Measurements from ENCODE around the gene DTNA. TPM values are rescaled to one million over a fixed set of nuclear protein-coding genes. Genes with fewer than 3 reads are reported as not detected.
A peak's percentile ranks its signal among the peaks of the same experiment; 100 is the strongest.

The DTNA gene
- polyA plus RNA-seq, 1 donor from 2014 or later, result 53.9 TPM

GRCh38 chr18:34818064-34818463 is 108.0 kb downstream of the DTNA start:
- Histone ChIP-seq H3K4me3 (ENCODE audit: low read length) (no peak overlapping the region), H3K9ac (ENCODE audit: low read length) (no peak overlapping the region), H3K9me3 (ENCODE audit: low read length) (no peaks in the 10 kb centered on the region), H3K79me2 (replicated peaks; ENCODE audit: insufficient read depth, low read length) (no peaks in the 10 kb centered on the region), H3K27ac (ENCODE audit: low read length) (no peak overlapping the region), H3K36me3 (ENCODE audit: insufficient read depth, low read length) (no peaks in the 10 kb centered on the region), H3K27me3 (ENCODE audit: insufficient read depth, low read depth, low read length) (no peaks in the 10 kb centered on the region), H3K9me2 (ENCODE audit: insufficient read depth, low read length) (no peaks in the 10 kb centered on the region), H3K4me2 (ENCODE audit: low read length) (no peak overlapping the region), H4K20me1 (ENCODE audit: insufficient read depth) (no peaks in the 10 kb centered on the region), H2AFZ (ENCODE audit: low read depth, low read length) (no peak overlapping the region), H3F3A (ENCODE audit: insufficient read depth, low read length, poor library complexity, severe bottlenecking) (no peaks in the 10 kb centered on the region)
- TF ChIP-seq TAF1 (IDR thresholded peaks at IDR 0.05; ENCODE audit: low read depth), result no peak
- no peak for TF ChIP-seq MXI1 (conservative IDR thresholded peaks at IDR 0.05; ENCODE audit: poor library complexity, severe bottlenecking)

- Histone ChIP-seq H3K9me3 (ENCODE audit: low read length) (no peaks in the 10 kb centered on the region), H3K4me2 (ENCODE audit: low read length) (no peak overlapping the region), H3F3A (ENCODE audit: insufficient read depth, low read length, poor library complexity, severe bottlenecking) (no peaks in the 10 kb centered on the region), H3K9ac (ENCODE audit: low read length) (no peak overlapping the region), H3K4me3 (ENCODE audit: low read length) (no peak overlapping the region), H2AFZ (ENCODE audit: low read depth, low read length) (no peak overlapping the region), H3K27me3 (ENCODE audit: insufficient read depth, low read depth, low read length) (no peaks in the 10 kb centered on the region), H3K9me2 (ENCODE audit: insufficient read depth, low read length) (no peaks in the 10 kb centered on the region), H3K36me3 (ENCODE audit: insufficient read depth, low read length) (no peaks in the 10 kb centered on the region), H3K79me2 (replicated peaks; ENCODE audit: insufficient read depth, low read length) (no peaks in the 10 kb centered on the region), H4K20me1 (ENCODE audit: insufficient read depth) (no peaks in the 10 kb centered on the region), H3K27ac (ENCODE audit: low read length) (peak overlapping the region; percentile 18)
- TF ChIP-seq TAF1 (IDR thresholded peaks at IDR 0.05; ENCODE audit: low read depth), result no peak
- peak; percentile 42 for TF ChIP-seq CTCF (IDR thresholded peaks at IDR 0.05; ENCODE audit: poor library complexity, severe bottlenecking)
- peak; percentile 26 for TF ChIP-seq RAD21 (conservative IDR thresholded peaks at IDR 0.05)
Measured at GRCh38 chr18:34820360-34821065, 110.4 kb downstream of the DTNA start.

- Histone ChIP-seq H3K4me2 (ENCODE audit: low read length) (no peak overlapping the region), H3K4me3 (ENCODE audit: low read length) (no peak overlapping the region), H3K9ac (ENCODE audit: low read length) (no peak overlapping the region), H2AFZ (ENCODE audit: low read depth, low read length) (no peak overlapping the region), H3K9me2 (ENCODE audit: insufficient read depth, low read length) (no peaks in the 10 kb centered on the region), H3F3A (ENCODE audit: insufficient read depth, low read length, poor library complexity, severe bottlenecking) (no peaks in the 10 kb centered on the region), H3K9me3 (ENCODE audit: low read length) (no peaks in the 10 kb centered on the region), H3K36me3 (ENCODE audit: insufficient read depth, low read length) (no peaks in the 10 kb centered on the region), H3K27me3 (ENCODE audit: insufficient read depth, low read depth, low read length) (no peaks in the 10 kb centered on the region), H3K79me2 (replicated peaks; ENCODE audit: insufficient read depth, low read length) (no peaks in the 10 kb centered on the region), H4K20me1 (ENCODE audit: insufficient read depth) (no peaks in the 10 kb centered on the region), H3K27ac (ENCODE audit: low read length) (no peak overlapping the region)
- TF ChIP-seq EZH2 (IDR thresholded peaks at IDR 0.05; ENCODE audit: borderline replicate concordance, insufficient read depth, low read length, poor library complexity, severe bottlenecking), result no peak
- no peak for TF ChIP-seq SMC3 (conservative IDR thresholded peaks at IDR 0.05; ENCODE audit: poor library complexity)
- no peak for TF ChIP-seq EP300 (conservative IDR thresholded peaks at IDR 0.05; ENCODE audit: poor library complexity, severe bottlenecking)
- no peak for TF ChIP-seq POLR2AphosphoS5 (IDR thresholded peaks at IDR 0.05)
- no peak for TF ChIP-seq REST (IDR thresholded peaks at IDR 0.05; ENCODE audit: borderline replicate concordance)
- no peak for TF ChIP-seq MXI1 (conservative IDR thresholded peaks at IDR 0.05; ENCODE audit: poor library complexity, severe bottlenecking)
- no peak for TF ChIP-seq TAF1 (IDR thresholded peaks at IDR 0.05; ENCODE audit: low read depth)
- no peak for TF ChIP-seq RAD21 (conservative IDR thresholded peaks at IDR 0.05)
- no peak for TF ChIP-seq CTCF (IDR thresholded peaks at IDR 0.05; ENCODE audit: poor library complexity, severe bottlenecking)
Measured at GRCh38 chr18:34821669-34822210, 111.6 kb downstream of the DTNA start.
